ENCODE data around the gene PDIA5.

Gene PDIA5

DNA sequence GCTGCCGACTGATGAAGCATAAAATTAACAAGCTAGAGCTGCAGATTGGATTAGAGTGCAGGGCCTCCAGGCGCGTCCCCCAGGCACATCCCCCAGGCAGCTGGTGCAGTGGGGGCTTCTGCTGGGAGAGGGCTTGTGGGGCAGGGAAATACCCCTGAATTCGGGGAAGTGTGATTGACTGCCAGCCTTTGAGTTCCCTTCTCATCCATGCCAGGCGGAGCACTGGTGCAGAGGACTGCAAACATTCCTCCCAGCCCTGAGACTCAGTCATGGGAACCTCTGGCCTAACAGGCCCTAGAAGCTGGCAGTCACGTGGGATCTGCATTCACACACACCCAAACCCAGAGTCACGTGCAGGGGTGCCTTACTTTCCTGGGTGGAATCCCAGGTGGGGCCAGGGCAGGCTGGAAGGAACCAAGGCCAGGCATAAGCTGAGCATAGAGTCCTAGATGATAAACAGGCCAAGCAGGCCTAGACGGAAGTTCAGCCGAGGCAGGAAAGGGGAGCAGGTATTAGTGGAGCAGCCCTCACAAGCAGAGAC is 88.7 kb downstream of the PDIA5 start:
- Histone ChIP-seq H3F3A (ENCODE audit: low read depth) (peaks cover 8% of the 10 kb centered on the region), H3K79me2 (ENCODE audit: insufficient read depth, low read length) (no peaks in the 10 kb centered on the region), H4K20me1 (ENCODE audit: insufficient read depth, low read length, poor library complexity, severe bottlenecking) (no peaks in the 10 kb centered on the region), H3K9ac (ENCODE audit: low read depth, low read length, poor library complexity, severe bottlenecking) (no peak overlapping the region), H3K36me3 (ENCODE audit: insufficient read depth, low read length) (peaks cover 83% of the 10 kb centered on the region; the same call in 1 of the 2 replicates), H3K27me3 (ENCODE audit: insufficient read depth, low read length, poor library complexity, severe bottlenecking) (no peaks in the 10 kb centered on the region), H3K9me2 (replicated peaks; ENCODE audit: low read depth, low read length) (no peaks in the 10 kb centered on the region), H3K4me2 (ENCODE audit: low read depth, low read length, poor library complexity, severe bottlenecking) (no peak overlapping the region), H3K4me1 (ENCODE audit: insufficient read depth, low read length, poor library complexity, severe bottlenecking) (no peaks in the 10 kb centered on the region), H3K9me3 (ENCODE audit: insufficient read depth, low read depth, low read length) (no peaks in the 10 kb centered on the region; the same call in 1 of the 2 replicates), H3K4me3 (ENCODE audit: low read length, poor library complexity, severe bottlenecking) (no peak overlapping the region), H2AFZ (ENCODE audit: low read length) (no peak overlapping the region)
- TF ChIP-seq EZH2phosphoT487 (IDR thresholded peaks at IDR 0.05; ENCODE audit: borderline replicate concordance): no peak
- TF ChIP-seq, protein P1, sequence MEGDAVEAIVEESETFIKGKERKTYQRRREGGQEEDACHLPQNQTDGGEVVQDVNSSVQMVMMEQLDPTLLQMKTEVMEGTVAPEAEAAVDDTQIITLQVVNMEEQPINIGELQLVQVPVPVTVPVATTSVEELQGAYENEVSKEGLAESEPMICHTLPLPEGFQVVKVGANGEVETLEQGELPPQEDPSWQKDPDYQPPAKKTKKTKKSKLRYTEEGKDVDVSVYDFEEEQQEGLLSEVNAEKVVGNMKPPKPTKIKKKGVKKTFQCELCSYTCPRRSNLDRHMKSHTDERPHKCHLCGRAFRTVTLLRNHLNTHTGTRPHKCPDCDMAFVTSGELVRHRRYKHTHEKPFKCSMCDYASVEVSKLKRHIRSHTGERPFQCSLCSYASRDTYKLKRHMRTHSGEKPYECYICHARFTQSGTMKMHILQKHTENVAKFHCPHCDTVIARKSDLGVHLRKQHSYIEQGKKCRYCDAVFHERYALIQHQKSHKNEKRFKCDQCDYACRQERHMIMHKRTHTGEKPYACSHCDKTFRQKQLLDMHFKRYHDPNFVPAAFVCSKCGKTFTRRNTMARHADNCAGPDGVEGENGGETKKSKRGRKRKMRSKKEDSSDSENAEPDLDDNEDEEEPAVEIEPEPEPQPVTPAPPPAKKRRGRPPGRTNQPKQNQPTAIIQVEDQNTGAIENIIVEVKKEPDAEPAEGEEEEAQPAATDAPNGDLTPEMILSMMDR (conservative IDR thresholded peaks at IDR 0.05; ENCODE audit: low read length): no peak

- peaks cover 83% of the 10 kb centered on the region; the same call in 1 of the 2 replicates for H3K36me3 ChIP-seq (ENCODE audit: insufficient read depth, low read length)
These were observed 89.6 kb downstream of the PDIA5 start for GRCh38 chr3:123156276-123156995.

DNA sequence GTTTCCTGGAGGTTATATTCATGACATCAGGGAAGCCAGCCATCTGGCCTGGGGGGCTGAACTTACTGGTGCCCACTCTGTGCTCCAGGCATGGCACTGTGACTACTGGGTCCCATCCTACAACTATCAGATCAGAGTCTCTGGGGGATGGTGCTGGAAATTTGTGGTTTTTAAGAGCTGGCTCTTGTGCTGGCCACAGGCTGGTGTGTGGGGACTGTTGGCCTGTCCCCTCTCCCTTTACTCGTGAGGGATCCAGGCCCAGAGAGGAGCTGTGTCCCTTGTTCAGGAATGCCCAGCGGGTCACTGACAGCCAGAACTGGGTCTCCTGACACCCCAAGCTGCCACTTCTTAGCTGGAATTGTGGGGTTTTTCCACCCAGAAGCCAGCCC is 90.4 kb downstream of the PDIA5 start:
- Histone ChIP-seq H3K9ac (ENCODE audit: low read depth, low read length, poor library complexity, severe bottlenecking) (no peak overlapping the region), H3F3A (ENCODE audit: low read depth) (no peaks in the 10 kb centered on the region), H3K27me3 (ENCODE audit: insufficient read depth, low read length, poor library complexity, severe bottlenecking) (no peaks in the 10 kb centered on the region), H3K4me3 (ENCODE audit: low read length, poor library complexity, severe bottlenecking) (no peak overlapping the region), H2AFZ (ENCODE audit: low read length) (no peak overlapping the region), H3K36me3 (ENCODE audit: insufficient read depth, low read length) (peaks cover 85% of the 10 kb centered on the region; the same call in 1 of the 2 replicates), H3K9me2 (replicated peaks; ENCODE audit: low read depth, low read length) (no peaks in the 10 kb centered on the region), H4K20me1 (ENCODE audit: insufficient read depth, low read length, poor library complexity, severe bottlenecking) (no peaks in the 10 kb centered on the region), H3K79me2 (ENCODE audit: insufficient read depth, low read length) (no peaks in the 10 kb centered on the region), H3K4me2 (ENCODE audit: low read depth, low read length, poor library complexity, severe bottlenecking) (no peak overlapping the region), H3K9me3 (ENCODE audit: insufficient read depth, low read depth, low read length) (no peaks in the 10 kb centered on the region), H3K4me1 (ENCODE audit: insufficient read depth, low read length, poor library complexity, severe bottlenecking) (no peaks in the 10 kb centered on the region)
- TF ChIP-seq EZH2phosphoT487 (IDR thresholded peaks at IDR 0.05; ENCODE audit: borderline replicate concordance): no peak
- TF ChIP-seq, protein P1 (conservative IDR thresholded peaks at IDR 0.05; ENCODE audit: low read length): no peak

More at GRCh38 chr3:123156276-123156995, 89.6 kb downstream of the PDIA5 start:
- no peak for TF ChIP-seq EZH2phosphoT487 (IDR thresholded peaks at IDR 0.05; ENCODE audit: borderline replicate concordance)
- TF ChIP-seq, protein P1 (conservative IDR thresholded peaks at IDR 0.05; ENCODE audit: low read length): no peak
- no peaks in the 10 kb centered on the region for H4K20me1 ChIP-seq (ENCODE audit: insufficient read depth, low read length, poor library complexity, severe bottlenecking)
- H3K9ac ChIP-seq (ENCODE audit: low read depth, low read length, poor library complexity, severe bottlenecking): no peak overlapping the region
- H3K4me1 ChIP-seq (ENCODE audit: insufficient read depth, low read length, poor library complexity, severe bottlenecking): no peaks in the 10 kb centered on the region
- H3K4me3 ChIP-seq (ENCODE audit: low read length, poor library complexity, severe bottlenecking): no peak overlapping the region
- H3K79me2 ChIP-seq (ENCODE audit: insufficient read depth, low read length): no peaks in the 10 kb centered on the region
- no peak overlapping the region for H2AFZ ChIP-seq (ENCODE audit: low read length)
- peaks cover under 1% of the 10 kb centered on the region for H3F3A ChIP-seq (ENCODE audit: low read depth)
- no peaks in the 10 kb centered on the region for H3K9me2 ChIP-seq (replicated peaks; ENCODE audit: low read depth, low read length)
- no peaks in the 10 kb centered on the region for H3K27me3 ChIP-seq (ENCODE audit: insufficient read depth, low read length, poor library complexity, severe bottlenecking)
- H3K9me3 ChIP-seq (ENCODE audit: insufficient read depth, low read depth, low read length): no peaks in the 10 kb centered on the region
- H3K4me2 ChIP-seq (ENCODE audit: low read depth, low read length, poor library complexity, severe bottlenecking): no peak overlapping the region

Data from Loucy (cell line).